Stimulated activated CD4-positive, alpha-beta T cell treated with anti-CD3 and anti-CD28 coated beads, TNF-alpha, amount 100 ng/mL, for 24 hours (primary cell): ENCODE data around the gene DAB2IP.
"Not testable (repeated sequence)": the region's sequence is repeated elsewhere in the genome, so short reads cannot be mapped to it uniquely, and the experiment has no call there.

Experiments used
- DNase-seq, 3 experiments: peaks; one replicate each; pipeline ENCODE4 v3.0.0-alpha.2; 2020; ENCODE audit warnings: low read depth in 3 of 3

Gene DAB2IP

GRCh38 chr9:121725008-121725775 is 73.8 kb downstream of the DAB2IP start:
- no peak for DNase-seq

GRCh38 chr9:121727295-121728020 is 76.0 kb downstream of the DAB2IP start:
- no peak for DNase-seq

- DNase-seq: no peak
Observed at GRCh38 chr9:121728916-121729315, 77.5 kb downstream of the DAB2IP start.

DNA sequence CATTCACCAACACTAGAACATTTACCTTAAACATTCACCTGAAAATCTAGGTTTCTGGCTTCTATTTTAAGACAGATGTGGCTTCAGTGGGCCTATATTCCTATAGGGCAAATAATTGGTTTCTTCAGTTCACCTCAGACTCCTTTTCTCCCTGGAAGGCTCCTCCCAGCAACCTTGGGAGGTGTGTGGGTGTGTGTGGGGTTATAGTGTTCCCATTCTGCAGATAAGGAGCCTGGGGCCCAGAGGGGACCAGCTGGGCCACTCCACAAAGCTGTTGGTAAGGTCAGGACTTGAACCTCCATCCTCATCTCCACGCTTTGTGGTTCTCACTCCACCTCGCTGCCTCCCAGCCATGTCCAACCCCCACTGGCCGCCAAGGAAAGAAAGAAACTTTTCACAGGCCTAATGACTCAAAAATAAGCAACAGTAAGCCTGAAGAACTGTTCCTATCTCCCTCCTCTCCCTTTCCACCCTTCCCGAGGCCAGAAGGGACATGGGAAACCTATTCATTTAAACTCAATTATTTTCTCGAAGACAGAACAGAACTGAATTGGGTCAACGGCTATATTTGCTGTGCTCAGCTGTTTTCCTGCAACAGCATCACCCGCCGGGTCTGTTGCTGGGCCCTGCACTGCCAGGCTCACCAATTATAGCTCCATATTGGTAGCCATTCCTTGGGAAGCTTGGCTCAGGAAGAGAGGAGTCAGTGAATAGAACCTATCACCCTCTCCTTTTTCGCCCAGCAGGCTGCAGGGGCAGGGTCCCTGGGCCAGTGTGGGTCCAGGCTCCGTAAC is 78.5 kb downstream of the DAB2IP start:
- DNase-seq: no peak

DNA sequence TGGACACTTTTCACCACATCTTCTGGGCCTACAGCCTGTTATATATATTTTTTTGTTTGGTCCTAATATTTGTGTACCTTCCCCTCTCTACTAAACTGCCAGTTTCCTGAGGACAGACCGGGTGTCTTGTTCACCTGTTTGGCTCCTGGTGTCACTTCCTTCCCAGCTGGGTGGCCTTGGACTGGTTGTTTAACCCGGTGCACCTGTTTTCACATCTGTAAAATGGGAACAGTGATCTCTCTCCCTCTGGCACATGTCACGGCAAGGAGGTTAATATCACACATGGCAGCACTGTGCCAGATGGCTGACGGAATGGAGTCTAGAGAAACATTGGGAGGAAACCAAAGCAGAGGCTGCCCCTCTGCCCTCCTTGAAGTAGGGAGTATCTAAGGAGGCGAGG is 79.7 kb downstream of the DAB2IP start:
- DNase-seq: no peak

- DNase-seq: no peak
Observed at GRCh38 chr9:121731919-121732318, 80.5 kb downstream of the DAB2IP start.

GRCh38 chr9:121732389-121732788 is 81.0 kb downstream of the DAB2IP start:
- no peak for DNase-seq

DNA sequence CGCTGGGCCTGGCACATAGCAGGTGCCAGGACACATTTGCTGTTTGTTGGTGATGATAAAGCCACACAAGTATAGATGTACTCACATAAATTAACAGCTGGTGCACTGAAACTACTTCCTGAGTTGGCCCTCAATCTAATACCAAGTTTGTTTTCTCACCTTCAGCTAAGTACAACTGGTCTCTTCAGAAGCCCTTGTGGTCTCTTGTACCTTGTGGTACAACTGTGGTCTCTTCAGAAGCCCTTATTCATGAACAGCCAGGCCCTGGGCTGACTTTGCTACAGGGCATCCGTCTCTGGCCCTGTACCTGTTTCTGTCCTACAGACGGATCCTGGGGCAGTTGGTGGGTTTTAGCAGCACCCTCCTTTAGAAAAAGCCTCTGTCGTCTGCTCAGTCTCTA is 81.5 kb downstream of the DAB2IP start:
- no peak for DNase-seq

DNA sequence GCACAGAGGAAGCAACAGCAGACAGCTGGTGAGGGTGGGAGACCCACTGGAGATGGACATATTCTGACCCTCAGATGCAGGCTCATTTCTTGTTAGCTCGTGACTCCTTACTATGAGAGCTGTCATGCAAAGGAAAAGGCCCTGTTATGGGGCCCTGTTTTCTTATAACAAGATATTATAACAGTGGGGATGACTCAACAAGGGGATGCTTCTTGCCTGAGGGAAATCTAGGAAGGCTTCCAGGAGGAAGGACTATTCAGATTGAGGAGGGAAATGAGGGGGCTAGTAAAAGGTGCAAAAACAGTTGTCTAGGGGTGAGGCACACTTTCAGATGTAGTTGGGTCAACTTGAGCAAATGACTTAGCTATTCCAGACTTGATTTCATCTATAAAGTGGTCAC is 83.0 kb downstream of the DAB2IP start:
- DNase-seq: no peak

DNA sequence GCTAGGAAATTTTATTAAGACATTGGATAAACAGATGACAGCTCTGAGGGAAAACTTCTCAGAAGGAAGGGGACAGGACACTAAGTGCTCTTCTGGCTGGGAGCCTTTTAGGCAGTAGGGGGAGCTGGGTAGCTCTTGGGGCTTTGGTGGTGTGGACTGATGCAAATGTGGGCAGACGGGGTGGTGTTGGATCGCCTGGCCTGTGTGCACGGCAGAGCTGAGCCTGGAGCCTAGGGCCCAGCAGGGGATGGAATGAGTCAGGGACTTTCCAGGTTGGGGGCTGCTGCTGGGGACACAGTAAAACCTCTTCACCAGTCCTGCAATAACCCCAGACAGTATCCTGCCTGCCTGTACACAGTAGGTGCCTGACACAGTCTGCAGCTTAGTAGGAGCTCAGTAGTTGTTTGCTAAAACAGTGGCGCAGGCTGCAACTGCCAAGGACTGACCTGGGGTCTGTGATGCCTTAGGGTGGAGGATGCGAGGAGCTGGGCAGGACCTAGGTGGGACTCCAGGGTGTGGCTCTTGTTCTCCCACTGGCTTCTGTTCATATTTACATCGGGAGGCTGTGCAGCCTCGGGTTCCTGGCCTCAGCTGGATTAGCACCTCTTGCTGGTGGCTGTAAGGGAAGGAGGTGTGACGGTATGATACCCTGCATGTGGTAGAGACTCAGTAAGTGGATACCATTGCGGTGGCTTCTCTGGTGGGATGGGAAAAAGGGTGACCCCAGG is 83.8 kb downstream of the DAB2IP start:
- peak in 1 of 3 experiments; percentile 10 for DNase-seq

DNA sequence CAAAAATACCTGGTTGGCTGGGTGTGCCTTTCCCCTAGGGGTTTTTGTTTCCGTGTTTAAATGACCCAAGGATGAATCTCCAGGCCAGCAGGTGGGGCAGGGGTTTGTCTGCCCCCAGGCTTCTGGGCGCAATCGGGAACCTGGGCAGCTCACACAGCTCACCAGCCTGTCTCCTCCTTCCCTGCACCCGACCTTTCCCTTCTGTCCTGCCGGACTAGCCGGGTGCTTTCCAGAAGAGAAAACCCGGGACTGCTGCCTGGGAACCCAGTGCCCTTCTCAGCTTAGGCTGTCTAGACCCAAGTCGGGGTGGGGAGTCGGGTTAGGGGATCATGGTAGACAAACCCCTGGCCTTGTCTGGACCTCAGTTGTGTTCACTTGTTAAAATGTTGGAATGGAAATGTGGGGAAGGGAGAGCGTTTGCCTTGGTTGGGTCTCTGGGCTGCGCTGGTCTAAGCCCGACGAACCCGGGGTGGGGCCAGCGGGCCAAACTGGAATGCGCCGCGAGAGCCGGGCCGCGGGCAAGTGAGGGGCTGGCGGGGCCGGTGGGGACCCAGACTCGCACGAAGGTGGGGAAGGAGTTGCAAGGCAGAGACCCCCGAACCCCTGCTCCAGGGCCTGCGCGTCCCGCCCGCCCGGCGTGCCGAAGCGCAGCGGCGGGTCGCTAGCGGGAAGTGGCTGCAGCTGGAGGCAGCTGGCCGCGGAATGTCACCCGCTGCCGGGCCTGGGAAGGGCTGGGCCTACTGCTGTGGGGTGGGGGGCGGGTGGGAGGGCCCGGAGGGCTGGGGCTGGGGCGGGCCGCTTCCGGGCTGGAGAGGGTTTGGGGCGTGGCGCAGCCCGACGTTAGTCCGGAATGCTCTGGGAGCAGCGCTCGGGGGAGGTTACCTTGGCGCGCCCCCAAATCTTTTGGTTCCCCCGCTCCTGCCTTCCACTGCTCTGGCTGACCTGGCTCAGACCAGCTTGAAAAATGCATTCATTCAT is 84.6 kb downstream of the DAB2IP start:
- DNase-seq: no peak

GRCh38 chr9:121736934-121737462 is 85.6 kb downstream of the DAB2IP start:
- no peak for DNase-seq

DNA sequence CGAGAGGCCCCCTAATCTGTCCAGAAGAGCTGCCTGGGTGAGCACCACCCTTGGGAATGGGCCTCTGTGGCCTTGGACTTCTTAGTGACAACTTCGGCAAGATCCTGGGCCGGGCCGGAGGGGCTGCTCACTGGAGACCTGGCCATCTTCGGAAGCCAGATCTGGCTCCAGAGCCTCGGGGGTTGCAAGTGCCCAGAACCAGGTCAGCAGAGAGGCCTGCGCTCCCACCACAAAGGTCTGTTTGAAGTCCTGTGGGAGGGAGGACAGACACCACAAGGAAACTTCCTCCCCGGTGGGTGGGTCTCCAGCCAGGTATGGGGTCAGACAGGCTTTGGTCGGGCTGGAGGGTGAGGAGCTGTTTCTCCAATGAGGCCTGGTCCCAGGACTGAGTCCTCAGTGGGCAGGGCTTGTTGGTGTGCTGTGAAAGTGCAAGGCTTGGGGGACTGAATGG is 86.1 kb downstream of the DAB2IP start:
- DNase-seq: no peak

DNA sequence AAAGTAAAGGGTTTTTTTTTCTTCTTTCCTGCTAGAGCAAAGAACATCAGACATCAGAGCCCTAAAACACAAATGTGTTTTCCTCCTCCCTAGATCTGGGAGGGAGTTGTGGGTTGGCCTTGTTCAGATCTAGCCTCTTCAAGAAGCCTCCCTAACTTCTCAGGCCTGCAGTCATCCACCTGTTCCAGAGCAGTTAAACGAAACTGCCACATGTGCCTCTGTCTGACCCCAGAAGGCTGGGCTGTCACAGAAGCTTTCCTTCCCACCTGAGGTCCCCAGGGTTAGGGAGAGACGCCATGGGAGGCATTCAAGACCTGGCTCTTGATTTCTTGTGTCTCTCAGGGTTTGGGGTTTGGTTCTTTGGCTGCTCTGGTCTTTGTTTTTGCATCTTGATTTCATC is 87.0 kb downstream of the DAB2IP start:
- DNase-seq: no peak

DNA sequence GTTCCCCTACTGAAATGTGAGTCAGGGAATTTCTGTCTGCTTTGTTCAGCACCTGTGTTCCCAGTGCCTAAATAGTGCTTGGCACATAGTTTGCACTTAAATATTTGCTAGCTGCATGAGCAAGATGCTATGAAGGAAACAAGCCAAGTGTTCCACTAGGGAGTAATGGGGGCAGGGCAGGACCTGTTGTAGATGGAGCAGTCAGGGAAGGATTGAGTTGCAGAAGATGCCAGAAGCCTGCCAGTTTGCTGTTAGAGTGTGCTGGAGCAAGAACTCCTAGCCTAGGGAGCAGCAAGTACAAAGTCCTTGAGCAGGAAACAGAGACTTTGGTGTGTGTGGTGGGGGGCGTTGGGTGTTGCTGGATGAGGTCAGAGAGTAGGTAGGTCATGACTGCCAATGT is 87.5 kb downstream of the DAB2IP start:
- DNase-seq: no peak

- no peak for DNase-seq
Observed at GRCh38 chr9:121739971-121740370, 88.5 kb downstream of the DAB2IP start.

DNA sequence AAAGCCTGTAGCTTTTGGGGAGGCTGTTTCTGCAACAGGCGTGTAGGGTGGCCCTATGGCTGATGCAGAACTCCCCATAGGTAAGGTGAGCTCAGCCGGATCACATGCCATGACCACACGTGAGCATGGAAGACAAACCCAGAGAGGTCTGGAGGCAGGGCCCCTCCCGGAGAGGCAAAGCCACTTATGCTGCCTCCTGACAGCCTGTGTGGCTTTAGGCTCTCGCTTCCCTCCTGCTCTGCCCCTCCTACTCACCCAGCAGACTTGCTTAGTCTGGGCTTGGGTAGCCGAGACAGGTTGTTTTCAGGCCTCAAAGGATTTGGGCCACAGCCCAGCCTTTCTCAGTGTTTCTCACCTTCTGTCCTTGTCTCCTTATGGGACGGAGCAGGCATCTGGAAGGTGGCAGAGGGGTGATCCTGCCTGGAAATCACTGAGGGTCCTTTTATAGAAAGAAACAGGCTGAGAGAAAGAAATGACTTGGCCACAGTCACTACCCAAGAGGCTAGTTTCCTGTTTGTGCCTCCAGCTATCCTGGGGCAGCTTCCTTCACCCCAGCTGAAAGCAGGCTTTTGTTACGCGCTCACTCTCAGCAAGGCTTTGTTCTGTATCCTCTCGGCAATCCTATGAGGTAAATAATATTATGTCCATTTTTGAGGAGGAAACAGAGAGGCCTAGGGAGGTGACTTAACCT is 89.9 kb downstream of the DAB2IP start:
- no peak for DNase-seq

- DNase-seq: not testable (repeated sequence)
Observed at GRCh38 chr9:121741919-121742283, 90.5 kb downstream of the DAB2IP start.

DNA sequence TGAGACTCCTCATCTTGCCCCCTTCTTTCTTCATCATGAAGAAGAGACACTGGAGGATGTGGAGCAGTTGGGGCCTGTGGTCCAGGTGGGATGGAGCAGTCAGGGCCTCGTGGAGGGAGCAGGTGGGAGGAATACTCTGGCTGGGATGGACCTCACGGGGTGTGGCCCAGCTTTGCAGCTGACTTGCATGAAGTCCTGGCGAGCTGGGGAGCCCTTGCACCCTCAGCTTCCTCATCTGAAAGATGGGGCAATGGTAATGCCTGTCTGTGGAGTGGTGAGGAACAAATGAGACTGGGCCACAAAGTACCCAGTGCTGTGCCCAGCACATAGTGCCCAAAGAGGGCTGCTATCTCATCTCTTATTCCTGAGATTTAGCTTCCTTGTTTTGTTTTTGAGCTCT is 91.5 kb downstream of the DAB2IP start:
- DNase-seq: no peak
